NCI-H748 (cell line): ENCODE data around the gene BRF1.

Experiments
- DNase-seq: peaks from one replicate; lab custom pipeline; 2025; ENCODE audit not compliant: unreplicated experiment; lab: John Stamatoyannopoulos, UW

BRF1 gene

GRCh38 chr14:105268736-105269354 lies 32.0 kb downstream of the BRF1 start:
- no peak for DNase-seq

DNA sequence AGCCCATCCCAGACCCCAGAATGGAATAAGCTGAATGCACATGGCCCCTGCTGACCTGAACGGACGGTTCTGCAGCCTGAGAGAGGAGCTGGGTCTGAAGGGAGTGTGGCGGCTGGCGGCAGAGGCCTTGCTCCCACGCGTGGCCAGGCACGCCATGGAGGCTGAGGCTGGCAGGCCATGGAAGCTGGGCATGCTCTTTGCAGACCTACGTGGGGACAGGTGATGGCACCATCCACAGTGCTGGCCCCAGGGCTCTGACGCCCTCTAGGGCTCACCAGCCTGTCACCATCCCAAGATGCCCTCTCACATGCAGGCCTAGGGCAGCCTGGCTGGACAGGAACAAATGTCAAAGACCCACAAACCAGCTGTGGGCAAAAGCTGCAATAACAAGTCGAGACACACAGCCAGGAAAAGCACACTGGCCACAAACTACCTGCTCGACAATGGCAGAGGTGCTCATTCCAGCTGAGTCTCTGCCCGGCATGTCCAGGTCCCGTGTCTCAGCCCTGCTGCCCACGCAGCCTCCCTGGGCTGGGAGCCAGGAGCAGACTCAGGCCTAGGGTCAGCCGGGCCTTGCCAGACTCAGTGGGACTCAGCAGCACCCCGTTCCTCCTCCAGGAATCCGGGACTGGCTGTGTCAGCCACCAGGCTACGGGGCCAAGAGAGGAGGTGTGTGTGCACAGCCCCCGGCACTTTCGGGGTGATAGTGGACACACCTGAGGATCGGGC lies 32.8 kb downstream of the BRF1 start:
- peak; percentile 19 for DNase-seq

DNA sequence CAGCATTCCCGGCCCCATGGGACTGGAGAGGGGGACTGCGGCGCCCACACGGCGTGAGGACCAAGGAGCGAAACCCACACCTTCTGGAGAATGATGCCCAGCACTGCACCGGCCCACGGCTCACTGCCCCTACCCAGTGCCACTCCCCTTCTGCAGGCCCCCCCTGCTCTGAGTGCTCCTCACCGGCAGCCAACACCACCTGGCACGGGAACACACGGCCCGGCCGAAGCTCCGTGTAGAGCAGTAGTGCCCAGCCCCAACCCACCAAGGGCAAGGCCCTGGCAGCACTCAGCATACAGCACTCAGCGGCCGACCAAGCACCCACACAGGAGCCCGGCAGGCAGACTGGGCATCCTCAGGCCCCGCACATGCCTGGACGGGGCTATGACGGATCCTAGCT lies 39.0 kb downstream of the BRF1 start:
- DNase-seq = no peak

DNA sequence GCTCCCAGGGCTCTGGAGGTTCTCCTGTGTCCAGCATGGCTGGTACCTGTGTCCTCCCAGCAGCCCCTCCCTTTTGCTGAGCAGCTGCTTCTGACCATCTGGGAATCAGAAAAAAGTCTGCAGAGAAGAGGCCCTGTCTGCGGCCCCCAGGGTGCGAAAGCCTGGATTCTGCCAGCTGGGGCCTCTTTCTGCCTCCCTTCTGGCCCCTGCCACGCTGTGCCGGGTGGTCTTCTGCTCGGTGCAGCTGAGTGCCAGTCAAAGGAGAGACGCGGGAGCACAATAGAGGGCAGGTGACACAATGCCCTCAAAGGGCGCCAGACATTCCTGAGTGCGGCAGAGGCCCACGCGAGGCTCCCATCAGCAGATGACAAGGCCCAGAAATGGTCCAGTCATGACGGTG lies 39.8 kb downstream of the BRF1 start:
- no peak for DNase-seq

DNA sequence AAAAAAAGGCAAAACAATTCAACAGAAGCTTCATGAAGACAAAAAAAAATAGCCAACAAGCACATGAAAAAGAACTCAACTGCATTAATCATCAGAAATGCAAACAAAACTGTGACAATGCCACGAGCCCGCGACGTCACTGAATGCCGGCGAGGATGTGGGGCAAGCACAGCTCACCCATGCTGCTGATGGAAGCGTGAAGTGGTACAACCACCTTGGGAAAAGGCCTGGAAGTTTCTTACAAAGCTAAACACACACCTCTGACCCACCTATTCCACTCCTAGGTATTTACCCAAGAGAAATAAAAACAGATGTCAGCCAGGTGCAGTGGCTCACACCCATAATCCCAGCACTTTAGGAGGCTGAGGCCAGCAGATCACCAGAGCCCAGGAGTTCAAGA lies 42.0 kb downstream of the BRF1 start:
- peak; percentile 46 for DNase-seq

GRCh38 chr14:105257464-105257863 lies 43.3 kb downstream of the BRF1 start:
- DNase-seq = no peak

- no peak for DNase-seq
Measured at GRCh38 chr14:105256292-105256960, 44.4 kb downstream of the BRF1 start.

- DNase-seq = no peak
Measured at GRCh38 chr14:105255021-105255507, 45.7 kb downstream of the BRF1 start.

DNA sequence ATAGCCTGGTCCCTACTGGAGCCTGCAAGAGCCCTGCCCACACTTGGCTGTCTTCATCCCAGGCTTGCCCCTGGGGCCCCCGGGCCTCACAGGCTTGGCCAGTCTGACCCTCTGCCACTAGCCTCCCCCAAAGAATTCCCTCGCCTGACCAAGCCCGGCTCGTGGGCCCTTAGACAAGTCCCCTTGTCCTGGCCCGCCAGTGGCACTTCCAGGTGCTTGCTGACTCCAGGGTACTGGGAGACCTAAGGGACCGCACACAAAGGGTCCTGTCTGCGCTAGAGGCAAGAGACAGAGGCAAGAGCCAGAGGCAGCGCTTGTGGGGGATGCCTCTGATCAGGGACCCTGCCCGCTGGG lies 47.5 kb downstream of the BRF1 start:
- DNase-seq = no peak

DNA sequence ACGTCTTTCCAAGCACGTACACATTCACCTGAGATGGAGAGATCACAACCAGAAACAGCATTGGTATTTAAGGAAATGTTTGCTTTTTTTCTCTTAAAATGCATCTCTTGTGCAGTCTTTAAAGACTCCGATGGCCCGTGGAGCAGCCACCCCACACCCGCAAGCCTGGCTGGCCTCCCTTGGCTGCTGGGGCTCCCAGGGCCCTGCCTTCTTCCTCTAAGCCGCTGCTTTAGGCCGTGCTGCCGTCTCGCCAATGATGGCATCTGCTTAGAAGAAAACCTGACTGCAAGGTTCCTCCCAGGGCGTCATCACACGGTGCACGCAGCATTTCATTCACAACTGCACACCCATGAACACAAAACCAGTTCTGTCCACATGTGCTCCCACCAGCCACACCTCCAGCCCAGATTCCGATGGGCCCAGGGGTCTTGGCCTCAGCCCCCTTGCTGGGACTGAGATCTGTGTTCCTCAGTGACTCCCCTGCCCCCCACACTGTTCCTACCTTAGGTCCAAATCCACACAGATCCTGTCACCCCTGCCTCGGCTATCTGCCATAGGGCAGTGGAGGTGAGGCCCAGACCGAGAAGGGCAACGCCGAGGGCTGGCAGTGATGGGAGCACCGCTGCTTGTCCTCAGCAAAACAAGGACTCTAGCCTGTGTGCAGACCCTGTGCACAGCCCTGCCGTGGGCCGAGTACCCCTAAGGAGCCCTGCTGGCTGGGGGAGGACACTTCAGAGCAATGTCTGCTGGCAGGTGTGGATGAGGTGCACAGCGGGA lies 48.1 kb downstream of the BRF1 start:
- DNase-seq = no peak

GRCh38 chr14:105251920-105252319 lies 48.9 kb downstream of the BRF1 start:
- DNase-seq = no peak

GRCh38 chr14:105250986-105251385 lies 49.8 kb downstream of the BRF1 start:
- DNase-seq = no peak

- DNase-seq = no peak
Measured at GRCh38 chr14:105250008-105250366, 50.8 kb downstream of the BRF1 start.

DNA sequence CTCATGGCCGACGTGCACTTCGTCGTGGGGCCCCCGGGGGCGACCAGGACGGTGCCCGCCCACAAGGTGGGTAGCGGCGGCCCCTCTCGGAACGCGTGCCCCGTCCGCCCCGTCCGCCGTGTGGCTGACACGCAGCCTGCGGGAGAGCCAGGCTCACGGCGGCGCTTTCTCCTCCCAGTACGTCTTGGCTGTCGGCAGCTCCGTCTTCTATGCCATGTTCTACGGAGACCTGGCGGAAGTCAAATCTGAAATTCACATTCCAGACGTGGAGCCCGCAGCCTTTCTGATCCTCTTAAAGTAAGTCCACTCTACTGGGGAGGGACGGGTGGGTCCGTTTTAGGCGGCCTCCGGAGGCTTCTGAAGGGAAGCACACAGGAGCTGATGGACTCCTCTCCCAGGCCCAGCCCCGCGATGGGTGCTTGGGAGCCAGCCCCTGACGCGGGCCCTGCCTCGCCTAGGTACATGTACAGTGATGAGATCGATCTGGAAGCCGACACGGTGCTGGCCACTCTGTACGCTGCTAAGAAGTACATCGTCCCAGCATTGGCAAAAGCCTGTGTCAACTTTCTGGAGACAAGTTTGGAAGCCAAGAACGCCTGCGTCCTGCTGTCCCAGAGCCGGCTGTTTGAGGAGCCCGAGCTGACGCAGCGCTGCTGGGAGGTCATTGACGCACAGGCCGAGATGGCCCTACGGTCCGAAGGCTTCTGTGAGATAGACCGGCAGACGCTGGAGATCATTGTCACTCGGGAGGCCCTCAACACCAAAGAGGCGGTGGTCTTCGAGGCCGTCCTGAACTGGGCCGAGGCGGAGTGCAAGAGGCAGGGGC lies 51.4 kb downstream of the BRF1 start:
- DNase-seq = peak; percentile 46

- DNase-seq = peak; percentile 95
Measured at GRCh38 chr14:105248368-105249181, 52.2 kb downstream of the BRF1 start, which contains the start of gene BTBD6. Gene BTBD6 (plus strand): TSS chr14:105248533. CDS start chr14:105248712, 179 bp downstream.

DNA sequence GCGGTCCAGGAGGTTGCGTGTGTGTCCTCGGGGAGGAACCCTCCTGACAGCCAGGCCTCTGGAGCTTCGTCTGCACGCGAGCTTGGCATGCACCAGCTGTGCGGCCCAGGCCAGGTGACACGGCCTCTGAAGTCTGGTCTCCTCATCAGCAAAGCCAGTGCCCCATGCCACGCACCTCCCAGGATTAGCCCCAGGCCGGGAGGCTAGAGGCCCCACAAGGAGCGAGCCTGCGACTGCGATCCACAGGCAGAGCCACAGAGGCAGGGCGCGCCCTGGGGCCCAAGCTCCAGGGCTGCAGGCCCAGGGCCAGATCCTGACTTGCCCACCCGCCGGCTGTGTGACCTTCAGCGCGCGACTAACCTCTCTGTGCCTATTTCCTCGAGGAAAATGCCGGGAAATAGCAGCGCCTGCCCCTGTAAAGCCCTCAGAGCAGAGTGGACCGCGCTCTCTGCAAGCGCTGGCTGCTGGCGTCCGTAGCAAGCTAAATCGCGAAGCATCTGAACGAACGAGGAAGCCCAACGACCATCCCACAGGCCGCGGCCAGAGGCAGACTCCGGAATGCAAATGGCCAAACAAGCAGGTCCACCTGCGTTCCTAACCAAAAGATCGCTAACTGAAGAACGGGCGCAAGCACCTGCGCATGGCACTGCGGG lies 53.0 kb downstream of the BRF1 start:
- DNase-seq = no peak

GRCh38 chr14:105247026-105247425 lies 53.8 kb downstream of the BRF1 start:
- DNase-seq = no peak

- DNase-seq = no peak
Measured at GRCh38 chr14:105244334-105244733, 56.5 kb downstream of the BRF1 start.

DNA sequence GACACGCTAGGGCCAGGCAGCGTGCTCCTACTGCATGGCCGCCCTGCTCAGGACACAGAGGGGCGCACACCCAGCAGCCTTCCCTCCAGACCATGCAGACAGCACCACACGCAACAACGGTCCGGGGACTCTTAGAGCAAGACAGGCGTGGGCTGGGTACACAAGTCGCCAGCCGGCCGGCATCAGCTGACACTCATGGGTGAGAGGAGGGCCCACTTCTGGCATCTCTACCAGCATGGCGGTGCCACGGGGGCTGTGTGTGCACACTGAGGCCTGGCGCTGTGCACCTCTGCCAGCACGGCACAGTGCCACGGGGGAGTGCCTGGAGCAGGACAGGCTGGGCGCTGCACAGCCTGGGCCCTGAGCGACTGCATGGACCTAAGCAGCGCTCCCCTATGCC lies 59.2 kb downstream of the BRF1 start:
- no peak for DNase-seq
